ENCODE data around the gene R3HDM2.

- TF ChIP-seq RAD21 (conservative IDR thresholded peaks at IDR 0.05) (no peak), MXI1 (conservative IDR thresholded peaks at IDR 0.05; ENCODE audit: poor library complexity, severe bottlenecking) (no peak)
Observed at GRCh38 chr12:57381693-57382220, 49.1 kb downstream of the R3HDM2 start.

Data from neural cell (in vitro differentiated cells).